A673 (cell line): ENCODE measurements around the gene TAX1BP1. TPM values are rescaled to one million over a fixed set of nuclear protein-coding genes. Genes with fewer than 3 reads are reported as not detected.
"Not testable (repeated sequence)": the region's sequence is repeated elsewhere in the genome, so short reads cannot be mapped to it uniquely, and the experiment has no call there.

Experiments used
- BruUV-seq: library from RNA; stranded (reverse); fragments of 400-500 nt; replicated peaks from 2 replicates; lab custom pipeline; 2021; lab: Mats Ljungman, UMichigan
- CTCF ChIA-PET: fragments of 300-600 bp; sonication (Branson Sonifier 250); formaldehyde crosslinking; loops from one replicate; lab custom pipeline; 2022; ENCODE audit warnings: antibody characterized with exemption; lab: Charles Lee
- POLR2A ChIA-PET: fragments of 300-600 bp; sonication (Branson Sonifier 250); formaldehyde crosslinking; loops from one replicate; lab custom pipeline; 2022; ENCODE audit warnings: antibody characterized with exemption; ENCODE audit not compliant: low non-redundant PET; lab: Charles Lee
- DNase-seq: peaks from one replicate; pipeline ENCODE4 v3.0.0-alpha.2; 2015; ENCODE audit warnings: low spot score
- H3K27ac ChIP-seq: fragments of 200-600 bp; sonication (generic); 2 replicates; pipeline ENCODE4 v1.5.1; 2016; ENCODE audit warnings: mixed run types, low read depth, mild to moderate bottlenecking, mixed read lengths, antibody characterized with exemption, low read length; ENCODE audit not compliant: poor library complexity, severe bottlenecking
- H3K27me3 ChIP-seq: fragments of 200-600 bp; sonication (generic); replicated peaks from 2 replicates; pipeline ENCODE4 v1.6.1; 2017; ENCODE audit warnings: mixed run types, low read depth, mild to moderate bottlenecking, mixed read lengths, antibody characterized with exemption, low read length; ENCODE audit not compliant: insufficient read depth, poor library complexity
- H3K36me3 ChIP-seq: fragments of 200-600 bp; sonication (generic); 2 replicates; pipeline ENCODE4 v1.6.1; 2016; ENCODE audit warnings: mixed run types, mild to moderate bottlenecking, mixed read lengths, antibody characterized with exemption, low read length; ENCODE audit not compliant: insufficient read depth, poor library complexity, severe bottlenecking
- H3K4me1 ChIP-seq: fragments of 200-600 bp; sonication (generic); 2 replicates; pipeline ENCODE4 v1.6.1; 2017; ENCODE audit warnings: mixed run types, mild to moderate bottlenecking, mixed read lengths, antibody characterized with exemption, low read length; ENCODE audit not compliant: insufficient read depth, poor library complexity, severe bottlenecking
- H3K4me3 ChIP-seq: fragments of 200-600 bp; sonication (generic); 2 replicates; pipeline ENCODE4 v1.5.1; 2016; ENCODE audit warnings: low read depth, mixed run types, mild to moderate bottlenecking, mixed read lengths, low read length; ENCODE audit not compliant: poor library complexity, severe bottlenecking
- H3K9me3 ChIP-seq: fragments of 200-600 bp; sonication (generic); 2 replicates; pipeline ENCODE4 v1.6.1; 2016; ENCODE audit warnings: mixed run types, low read depth, mild to moderate bottlenecking, mixed read lengths, antibody characterized with exemption, low read length; ENCODE audit not compliant: poor library complexity, severe bottlenecking
- EZH2 ChIP-seq: fragments of 200-600 bp; sonication (generic); IDR thresholded peaks from 2 replicates; pipeline ENCODE4 v1.6.1; 2017; ENCODE audit warnings: borderline replicate concordance, low read depth, mild to moderate bottlenecking, mixed read lengths, antibody characterized with exemption, low read length; ENCODE audit not compliant: poor library complexity, severe bottlenecking
- intact Hi-C: fragments of 100-400 bp; cut with micrococcal nuclease; formaldehyde crosslinking; loops from one replicate; pipeline ENCODE4 v1.10.0; 2022; ENCODE audit not compliant: unreplicated experiment
- total RNA-seq: library from RNA; stranded (reverse); gene quantifications from 2 replicates; pipeline ENCODE4 v1.2.3, GENCODE V29; 2021
- TF ChIP-seq, protein P1 (sequence below): fragments of 300-800, 200-600 bp; sonication (generic); conservative IDR thresholded peaks from 2 replicates; pipeline ENCODE4 v1.5.1; 2017; ENCODE audit warnings: low read depth, mild to moderate bottlenecking, antibody characterized with exemption, low read length, moderate library complexity, mixed read lengths

Gene TAX1BP1
- total RNA-seq, 1 experiment from 2014 or later: 54.0 TPM

DNA sequence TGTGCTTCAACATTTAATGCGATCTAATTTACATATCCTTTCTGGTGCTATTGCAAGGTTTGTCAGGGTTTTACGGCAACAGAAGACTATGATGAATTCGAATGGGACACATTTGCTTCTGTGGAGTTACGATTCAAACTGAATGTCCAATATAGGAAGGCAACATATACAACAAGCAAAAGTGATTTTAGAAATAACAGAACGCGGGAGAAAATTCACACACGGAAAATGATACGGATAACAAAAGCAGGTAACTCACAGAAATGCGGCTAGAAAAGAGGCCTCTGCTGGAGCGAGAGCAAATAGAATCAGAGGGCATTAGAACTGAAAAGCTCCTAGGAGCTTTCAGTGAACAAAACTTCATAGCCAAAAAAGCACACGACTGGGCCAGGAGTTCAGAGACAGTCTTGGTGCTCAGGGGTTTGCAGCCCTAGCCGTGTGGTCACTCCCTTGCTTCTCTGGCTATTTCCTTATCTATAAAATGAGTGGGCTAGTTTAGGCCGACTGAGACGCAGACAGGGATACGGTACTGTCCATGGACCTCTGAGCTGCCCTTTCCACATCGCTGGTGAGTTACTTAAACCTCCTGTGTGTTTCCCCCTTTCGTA, 557 bp upstream of the TAX1BP1 start:
- Histone ChIP-seq H3K4me3 (peak overlapping the region; percentile 92), H3K27me3 (no peaks in the 10 kb centered on the region), H3K9me3 (no peaks in the 10 kb centered on the region), H3K4me1 (no peaks in the 10 kb centered on the region), H3K36me3 (no peaks in the 10 kb centered on the region), H3K27ac (peak overlapping the region; percentile 91)
- POLR2A ChIA-PET: interaction anchor here (0.6 kb wide), 1 partner anchor 1001 kb away, joined by 4 read pairs; no protein-coding TSS in a partner anchor
- CTCF ChIA-PET: interaction anchor here (0.6 kb wide), 1 partner anchor 32 kb away, joined by 3 read pairs; no protein-coding TSS in a partner anchor
- intact Hi-C loops: no loop called here
- no peak for TF ChIP-seq EZH2
- TF ChIP-seq, protein P1, sequence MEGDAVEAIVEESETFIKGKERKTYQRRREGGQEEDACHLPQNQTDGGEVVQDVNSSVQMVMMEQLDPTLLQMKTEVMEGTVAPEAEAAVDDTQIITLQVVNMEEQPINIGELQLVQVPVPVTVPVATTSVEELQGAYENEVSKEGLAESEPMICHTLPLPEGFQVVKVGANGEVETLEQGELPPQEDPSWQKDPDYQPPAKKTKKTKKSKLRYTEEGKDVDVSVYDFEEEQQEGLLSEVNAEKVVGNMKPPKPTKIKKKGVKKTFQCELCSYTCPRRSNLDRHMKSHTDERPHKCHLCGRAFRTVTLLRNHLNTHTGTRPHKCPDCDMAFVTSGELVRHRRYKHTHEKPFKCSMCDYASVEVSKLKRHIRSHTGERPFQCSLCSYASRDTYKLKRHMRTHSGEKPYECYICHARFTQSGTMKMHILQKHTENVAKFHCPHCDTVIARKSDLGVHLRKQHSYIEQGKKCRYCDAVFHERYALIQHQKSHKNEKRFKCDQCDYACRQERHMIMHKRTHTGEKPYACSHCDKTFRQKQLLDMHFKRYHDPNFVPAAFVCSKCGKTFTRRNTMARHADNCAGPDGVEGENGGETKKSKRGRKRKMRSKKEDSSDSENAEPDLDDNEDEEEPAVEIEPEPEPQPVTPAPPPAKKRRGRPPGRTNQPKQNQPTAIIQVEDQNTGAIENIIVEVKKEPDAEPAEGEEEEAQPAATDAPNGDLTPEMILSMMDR: no peak
- DNase-seq: no peak
- BruUV-seq: TSS peak; percentile 79

- Histone ChIP-seq H3K27ac (peak overlapping the region; percentile 91), H3K4me1 (peaks cover 9% of the 10 kb centered on the region), H3K4me3 (peak overlapping the region; percentile 92), H3K36me3 (no peaks in the 10 kb centered on the region), H3K27me3 (no peaks in the 10 kb centered on the region), H3K9me3 (no peaks in the 10 kb centered on the region)
- BruUV-seq: TSS peak; percentile 45
- CTCF ChIA-PET: interaction anchor here (1.0 kb wide), 1 partner anchor 34 kb away, joined by 3 read pairs; no protein-coding TSS in a partner anchor
- POLR2A ChIA-PET: interaction anchor here (0.8 kb wide), 1 partner anchor 851 kb away, joined by 3 read pairs; no protein-coding TSS in a partner anchor
- no peak for TF ChIP-seq EZH2
- TF ChIP-seq, protein P1: no peak
- intact Hi-C loops: loop anchor here (5.0 kb wide), 1 partner anchor 78 kb away; the partner anchor contains the start of gene HIBADH
- DNase-seq: peak; percentile 74
These were observed 606 bp downstream of the TAX1BP1 start for GRCh38 chr7:27740449-27741086.

DNA sequence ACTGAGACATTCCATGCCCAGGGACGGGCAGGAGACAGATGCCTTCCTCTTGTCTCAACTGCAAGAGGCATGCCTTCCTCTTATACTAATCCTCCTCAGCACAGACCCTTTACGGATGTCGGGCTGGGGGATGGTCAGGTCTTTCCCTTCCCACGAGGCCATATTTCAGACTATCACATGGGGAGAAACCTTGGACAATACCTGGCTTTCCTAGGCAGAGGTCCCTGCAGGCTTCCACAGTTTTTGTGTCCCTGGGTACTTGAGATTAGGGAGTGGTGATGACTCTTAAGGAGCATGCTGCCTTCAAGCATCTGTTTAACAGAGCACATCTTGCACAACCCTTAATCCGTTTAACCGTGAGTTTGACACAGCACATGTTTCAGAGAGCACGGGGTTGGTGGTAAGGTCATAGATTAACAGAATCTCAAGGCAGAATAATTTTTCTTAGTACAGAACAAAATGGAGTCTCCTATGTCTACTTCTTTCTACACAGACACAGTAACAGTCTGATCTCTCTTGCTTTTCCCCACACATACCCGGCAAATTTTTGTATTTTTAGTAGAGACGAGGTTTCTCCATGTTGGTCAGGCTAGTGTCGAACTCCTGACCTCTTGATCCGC, 2.2 kb downstream of the TAX1BP1 start:
- intact Hi-C loops: loop anchor here (5.0 kb wide), 1 partner anchor 80 kb away; the partner anchor contains the start of gene HIBADH
- BruUV-seq, CTCF ChIA-PET, H3K36me3 ChIP-seq, POLR2A ChIA-PET, H3K9me3 ChIP-seq, H3K4me1 ChIP-seq, H3K27me3 ChIP-seq, H3K27ac ChIP-seq, H3K4me3 ChIP-seq: not testable (repeated sequence)
- peak; percentile 15 for DNase-seq
